ENCODE data around the gene CABP7. TPM values are rescaled to one million over a fixed set of nuclear protein-coding genes. Genes with fewer than 3 reads are reported as not detected.

CABP7 gene
- total RNA-seq, 2 experiments from 2014 or later, result 0.33 to 0.45 TPM

DNA sequence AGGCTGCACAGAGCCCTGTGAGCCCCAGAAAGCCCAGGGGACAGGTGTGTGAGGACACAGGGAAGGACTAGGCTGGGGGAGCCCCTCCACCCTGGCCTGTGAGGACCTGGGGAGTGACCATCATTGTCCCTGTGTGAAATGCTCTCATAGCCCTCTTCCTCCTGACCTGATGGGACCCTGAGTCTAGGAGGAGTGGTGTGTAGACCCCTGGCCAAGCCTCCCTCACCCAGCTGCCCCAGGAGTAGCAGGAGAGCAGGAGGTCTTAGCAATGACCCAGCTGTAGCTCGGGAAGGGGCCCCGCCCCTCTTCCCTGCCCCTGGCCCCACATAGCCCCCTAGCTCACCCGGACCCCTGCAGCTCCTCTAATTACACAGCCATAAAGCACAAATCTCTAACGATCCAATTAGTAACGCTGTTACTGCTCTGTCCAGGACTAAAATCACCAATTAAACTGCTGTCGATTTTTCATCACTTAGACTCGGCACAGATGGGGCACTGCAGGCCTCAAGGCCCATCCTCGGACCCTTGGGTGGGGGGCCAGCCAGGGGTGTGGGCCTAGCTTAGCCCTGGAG is 6.6 kb upstream of the CABP7 start:
- H3K4me1 Mint-ChIP-seq (ENCODE audit: low read depth), result no peaks in the 10 kb centered on the region
- H3K27me3 Mint-ChIP-seq, result peaks cover 45% of the 10 kb centered on the region
- H3K27me3 ChIP-seq (ENCODE audit: control insufficient read depth in 1 of 2, insufficient read depth in 2 of 2, low read length in 2 of 2), result peaks cover 10 to 15% of the 10 kb centered on the region in 2 experiments

DNA sequence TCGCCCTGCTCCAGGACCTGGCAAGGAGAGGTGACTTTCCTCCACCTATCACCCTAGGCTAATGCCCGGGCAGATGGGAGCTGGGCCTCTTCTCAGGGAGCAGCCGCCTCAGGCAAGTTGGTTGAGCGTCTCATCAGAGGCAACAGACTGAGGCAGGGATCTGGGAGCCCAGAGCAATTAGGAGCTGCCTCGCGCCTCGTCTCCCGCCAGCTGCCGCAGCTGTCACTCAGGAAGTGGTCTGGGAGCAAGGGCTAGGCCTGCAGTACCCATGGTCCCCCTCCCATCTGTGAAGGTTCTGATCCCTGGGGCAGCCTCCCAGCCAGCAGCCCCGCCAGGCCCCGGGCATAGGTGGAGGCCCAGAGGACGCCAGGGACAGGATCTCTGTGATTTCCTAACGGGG is 4.6 kb upstream of the CABP7 start:
- H3K9me3 ChIP-seq (ENCODE audit: control insufficient read depth in 1 of 2, insufficient read depth in 1 of 2, low read length in 2 of 2), result peaks cover 0 to 8% of the 10 kb centered on the region in 2 experiments
- ChIA-PET POLR2A (no interaction called here), CTCF (no interaction called here)

More for the DNA sequence above, 6.6 kb upstream of the CABP7 start:
- intact Hi-C loops (cut with DNase I, micrococcal nuclease), result no loop called here
- Histone ChIP-seq H3K4me3 (ENCODE audit: low read length) (no peak overlapping the region), H3K36me3 (ENCODE audit: insufficient read depth, low read length) (no peaks in the 10 kb centered on the region), H3K4me1 (ENCODE audit: insufficient read depth, low read length) (no peaks in the 10 kb centered on the region), H3K9me3 (ENCODE audit: control insufficient read depth in 1 of 2, insufficient read depth in 1 of 2, low read length in 2 of 2) (no peaks in the 10 kb centered on the region), H3K27ac (ENCODE audit: low read depth in 1 of 2, low read length in 2 of 2) (no peak overlapping the region)
- TF ChIP-seq, protein P1, sequence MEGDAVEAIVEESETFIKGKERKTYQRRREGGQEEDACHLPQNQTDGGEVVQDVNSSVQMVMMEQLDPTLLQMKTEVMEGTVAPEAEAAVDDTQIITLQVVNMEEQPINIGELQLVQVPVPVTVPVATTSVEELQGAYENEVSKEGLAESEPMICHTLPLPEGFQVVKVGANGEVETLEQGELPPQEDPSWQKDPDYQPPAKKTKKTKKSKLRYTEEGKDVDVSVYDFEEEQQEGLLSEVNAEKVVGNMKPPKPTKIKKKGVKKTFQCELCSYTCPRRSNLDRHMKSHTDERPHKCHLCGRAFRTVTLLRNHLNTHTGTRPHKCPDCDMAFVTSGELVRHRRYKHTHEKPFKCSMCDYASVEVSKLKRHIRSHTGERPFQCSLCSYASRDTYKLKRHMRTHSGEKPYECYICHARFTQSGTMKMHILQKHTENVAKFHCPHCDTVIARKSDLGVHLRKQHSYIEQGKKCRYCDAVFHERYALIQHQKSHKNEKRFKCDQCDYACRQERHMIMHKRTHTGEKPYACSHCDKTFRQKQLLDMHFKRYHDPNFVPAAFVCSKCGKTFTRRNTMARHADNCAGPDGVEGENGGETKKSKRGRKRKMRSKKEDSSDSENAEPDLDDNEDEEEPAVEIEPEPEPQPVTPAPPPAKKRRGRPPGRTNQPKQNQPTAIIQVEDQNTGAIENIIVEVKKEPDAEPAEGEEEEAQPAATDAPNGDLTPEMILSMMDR (IDR thresholded peaks at IDR 0.05), result no peak
- no peak overlapping the region for H3K4me3 Mint-ChIP-seq
- DNase-seq (no peak), ATAC-seq (ENCODE audit: poor library complexity) (no peak)
- ChIA-PET CTCF (no interaction called here), POLR2A (no interaction called here)
- no peaks in the 10 kb centered on the region for H3K36me3 Mint-ChIP-seq (ENCODE audit: low read depth)
- H3K9me3 Mint-ChIP-seq, result no peaks in the 10 kb centered on the region
- no peak overlapping the region for H3K27ac Mint-ChIP-seq

DNA sequence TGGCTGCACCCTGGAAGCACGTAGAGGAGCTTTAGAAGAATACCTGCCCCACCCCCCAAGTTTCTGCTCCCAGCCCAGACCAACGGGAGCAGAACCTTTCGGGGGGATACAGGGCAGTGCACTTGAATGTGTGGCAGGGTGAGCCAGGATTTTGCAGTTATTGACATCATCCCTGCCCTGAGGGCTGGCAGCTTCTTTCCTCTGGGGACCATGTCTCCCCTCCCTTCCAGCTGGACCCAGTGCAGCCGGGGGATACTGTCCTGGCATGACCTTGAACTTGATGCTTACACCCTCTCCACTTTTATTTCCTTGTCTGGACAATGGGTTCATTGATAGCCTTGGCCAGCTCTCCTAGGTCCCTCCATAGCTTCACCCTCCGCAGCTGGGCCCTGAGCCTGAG is 4.1 kb upstream of the CABP7 start:
- H3K27me3 ChIP-seq (ENCODE audit: control insufficient read depth in 1 of 2, insufficient read depth in 2 of 2, low read length in 2 of 2), result peaks cover 22 to 29% of the 10 kb centered on the region in 2 experiments
- peaks cover 7% of the 10 kb centered on the region for H3K4me1 ChIP-seq (ENCODE audit: insufficient read depth, low read length)
- no peaks in the 10 kb centered on the region for H3K36me3 Mint-ChIP-seq (ENCODE audit: low read depth)
- POLR2A ChIA-PET, result no interaction called here
- CTCF ChIA-PET, result no interaction called here
- TF ChIP-seq, protein P1 (IDR thresholded peaks at IDR 0.05), result no peak
- H3K4me3 ChIP-seq (ENCODE audit: low read length), result no peak overlapping the region
- H3K36me3 ChIP-seq (ENCODE audit: insufficient read depth, low read length), result no peaks in the 10 kb centered on the region
- no peak overlapping the region for H3K27ac ChIP-seq (ENCODE audit: low read depth in 1 of 2, low read length in 2 of 2)
- intact Hi-C loops (cut with DNase I, micrococcal nuclease), result no loop called here
- peaks cover 59% of the 10 kb centered on the region for H3K27me3 Mint-ChIP-seq
- H3K9me3 Mint-ChIP-seq, result no peaks in the 10 kb centered on the region
- peaks cover 0 to 8% of the 10 kb centered on the region in 2 experiments for H3K9me3 ChIP-seq (ENCODE audit: control insufficient read depth in 1 of 2, insufficient read depth in 1 of 2, low read length in 2 of 2)
- peaks cover 7% of the 10 kb centered on the region for H3K4me1 Mint-ChIP-seq (ENCODE audit: low read depth)
- H3K4me3 Mint-ChIP-seq, result no peak overlapping the region
- no peak for ATAC-seq (ENCODE audit: poor library complexity)
- H3K27ac Mint-ChIP-seq, result no peak overlapping the region
- DNase-seq, result no peak

More for the DNA sequence above, 4.6 kb upstream of the CABP7 start:
- TF ChIP-seq, protein P1 (IDR thresholded peaks at IDR 0.05), result no peak
- H3K27ac Mint-ChIP-seq, result no peak overlapping the region
- no peak overlapping the region for H3K27ac ChIP-seq (ENCODE audit: low read depth in 1 of 2, low read length in 2 of 2)
- H3K4me3 ChIP-seq (ENCODE audit: low read length), result no peak overlapping the region
- H3K9me3 Mint-ChIP-seq, result no peaks in the 10 kb centered on the region
- peaks cover 7% of the 10 kb centered on the region for H3K4me1 Mint-ChIP-seq (ENCODE audit: low read depth)
- ATAC-seq (ENCODE audit: poor library complexity), result no peak
- no peaks in the 10 kb centered on the region for H3K36me3 Mint-ChIP-seq (ENCODE audit: low read depth)
- DNase-seq, result no peak
- no peaks in the 10 kb centered on the region for H3K36me3 ChIP-seq (ENCODE audit: insufficient read depth, low read length)
- peaks cover 22 to 29% of the 10 kb centered on the region in 2 experiments for H3K27me3 ChIP-seq (ENCODE audit: control insufficient read depth in 1 of 2, insufficient read depth in 2 of 2, low read length in 2 of 2)
- intact Hi-C loops (cut with DNase I, micrococcal nuclease), result no loop called here
- peaks cover 59% of the 10 kb centered on the region for H3K27me3 Mint-ChIP-seq
- peaks cover 7% of the 10 kb centered on the region for H3K4me1 ChIP-seq (ENCODE audit: insufficient read depth, low read length)
- no peak overlapping the region for H3K4me3 Mint-ChIP-seq

Measured in CD4-positive, alpha-beta T cell (primary cell).